Suppressor macrophage treated with lipopolysaccharide for 4 hours (primary cell): ENCODE results near the gene SPECC1.
"Not testable (repeated sequence)": the region's sequence is repeated elsewhere in the genome, so short reads cannot be mapped to it uniquely, and the experiment has no call there.

ENCODE experiments used
- DNase-seq: peaks from one replicate; pipeline ENCODE4 v3.0.0-alpha.2; 2020

SPECC1 gene

DNA sequence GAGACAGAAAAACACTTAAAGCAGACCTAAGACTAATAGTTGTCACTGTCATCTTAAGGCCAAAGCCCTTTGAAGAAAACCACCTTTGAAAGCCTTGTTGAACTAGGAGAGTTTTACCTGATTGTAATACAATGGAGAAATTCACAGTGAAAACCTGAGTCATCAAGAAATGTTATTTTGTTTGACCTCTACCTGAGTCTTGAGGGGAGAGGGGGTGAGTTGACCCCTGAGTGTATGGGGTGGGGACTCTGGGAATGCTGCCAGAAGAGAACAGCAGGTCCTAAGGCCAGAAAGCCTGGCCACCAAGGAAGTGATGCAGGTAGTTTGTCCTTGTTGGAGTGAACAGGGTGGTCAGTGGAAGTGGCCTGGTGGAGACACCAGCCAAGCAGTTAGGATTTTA is 204.3 kb downstream of the SPECC1 start:
- no peak for DNase-seq

GRCh38 chr17:20214794-20215193 is 205.6 kb downstream of the SPECC1 start:
- DNase-seq: no peak

DNA sequence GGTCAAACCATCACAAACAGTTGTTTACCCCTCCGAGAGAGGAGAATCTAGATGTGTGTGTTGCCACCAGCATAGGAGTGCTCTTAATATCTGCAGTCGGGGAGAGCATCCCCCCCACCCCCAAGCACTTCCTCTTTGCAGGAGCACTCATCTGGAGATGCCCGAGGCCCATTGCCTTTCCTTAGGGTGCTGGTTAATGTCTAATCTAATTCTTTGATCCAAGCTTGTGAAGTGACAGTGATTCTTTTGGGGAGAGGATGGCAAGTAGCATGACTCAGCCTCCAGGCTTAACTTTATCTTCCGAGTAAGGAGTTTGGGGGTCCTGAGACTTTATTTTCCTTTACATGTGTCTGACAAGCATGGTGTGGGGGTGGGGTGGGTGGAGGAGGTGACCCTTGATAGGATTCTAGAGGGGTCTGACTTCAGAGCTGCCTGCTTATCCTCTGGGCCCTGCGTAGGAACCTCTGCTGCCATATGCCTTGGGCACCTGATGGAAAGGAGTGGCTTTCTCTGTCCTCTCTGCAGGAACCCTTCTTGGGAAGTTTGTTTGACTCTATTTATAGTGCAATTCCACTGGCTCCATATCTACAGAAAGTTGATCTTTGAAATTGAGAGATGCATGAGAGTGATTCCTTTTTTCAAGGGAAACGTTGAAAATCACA is 207.1 kb downstream of the SPECC1 start:
- no peak for DNase-seq

DNA sequence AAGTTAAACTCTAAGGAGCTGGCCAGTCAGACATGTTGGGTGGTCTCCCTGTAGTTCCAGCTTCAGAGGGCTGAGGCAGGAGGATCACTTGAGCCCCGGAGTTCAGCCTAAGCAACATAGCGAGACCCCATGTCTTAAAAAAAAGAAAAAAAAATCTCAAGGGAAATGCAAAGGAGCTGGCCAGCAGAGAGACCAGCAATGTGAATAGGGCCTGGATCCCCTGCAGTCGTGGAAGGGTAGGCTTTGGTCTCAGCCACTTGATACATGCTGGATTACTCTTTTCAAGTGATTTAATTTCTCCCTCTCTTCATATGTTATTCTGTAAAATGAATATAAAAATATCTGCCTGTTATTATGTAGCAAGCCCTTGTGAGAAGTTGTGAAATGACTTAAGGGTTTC is 207.7 kb downstream of the SPECC1 start:
- DNase-seq: no peak

GRCh38 chr17:20217677-20218076 is 208.5 kb downstream of the SPECC1 start:
- DNase-seq: no peak

- no peak for DNase-seq
Observed at GRCh38 chr17:20218272-20218671, 209.1 kb downstream of the SPECC1 start.

- no peak for DNase-seq
Observed at GRCh38 chr17:20223808-20224328, 214.7 kb downstream of the SPECC1 start.

DNA sequence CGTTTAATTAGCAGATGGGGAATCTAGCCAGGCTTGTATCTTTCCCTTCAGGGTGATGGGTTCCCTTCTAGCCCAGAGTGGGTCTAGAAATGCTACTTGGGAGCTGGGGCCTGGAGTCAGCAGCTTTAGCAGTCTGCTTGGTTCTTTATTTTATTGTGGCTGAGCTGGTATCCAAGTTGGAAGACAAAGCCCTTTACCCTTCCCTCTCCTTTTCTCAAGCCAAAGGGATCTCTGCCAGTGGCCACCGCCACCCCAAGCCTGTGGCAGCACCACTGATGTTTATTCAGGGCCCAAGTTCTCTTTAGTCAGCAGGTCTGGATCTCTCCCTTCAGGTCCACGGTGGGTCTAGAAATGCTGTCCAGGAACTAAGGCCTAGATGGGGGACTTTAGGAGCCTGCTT is 215.2 kb downstream of the SPECC1 start:
- no peak for DNase-seq

DNA sequence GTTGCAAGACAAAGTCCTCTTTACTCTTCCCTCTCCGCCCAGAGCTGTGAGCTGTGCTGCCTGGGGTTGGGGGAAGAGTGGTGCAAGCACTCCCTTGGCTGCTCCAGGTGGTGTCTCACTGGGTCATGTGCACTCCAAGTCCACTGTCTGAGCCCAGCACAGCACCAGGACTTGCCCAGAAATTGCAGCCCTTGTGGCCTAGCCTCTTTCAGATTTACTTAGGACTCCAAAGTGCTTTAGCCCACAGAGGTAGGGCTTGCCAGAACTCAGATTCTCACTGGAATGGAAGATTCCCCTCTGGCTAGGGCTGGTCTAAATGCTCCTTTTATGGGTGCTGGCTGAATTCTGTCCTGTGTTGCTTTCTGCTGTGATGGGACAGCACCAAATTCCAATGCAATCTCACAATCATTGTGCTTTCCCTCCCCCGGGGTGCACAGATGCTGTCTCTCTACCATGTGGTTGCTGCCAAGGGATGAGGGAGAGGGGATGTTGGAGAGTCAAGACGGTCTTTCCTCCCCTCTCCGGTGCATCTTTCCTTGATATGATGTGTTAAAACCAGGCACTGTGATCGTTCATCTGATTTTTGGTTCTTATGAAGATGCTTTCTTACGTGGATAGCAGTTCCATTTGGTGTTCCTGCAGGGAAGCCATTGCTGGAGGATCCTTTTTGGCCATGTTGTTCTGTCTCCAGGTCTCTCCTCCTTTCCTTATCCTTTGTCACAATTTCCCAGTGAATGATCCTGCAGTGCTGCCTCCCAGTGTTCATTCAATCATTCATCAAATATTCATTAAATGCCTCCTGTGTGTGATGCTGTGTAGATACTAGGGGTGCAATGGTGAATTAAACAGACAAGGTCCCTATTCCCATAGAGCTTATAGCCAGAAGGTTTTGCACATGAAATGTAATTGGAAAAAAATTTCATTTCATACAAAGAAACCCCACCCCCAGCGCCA is 216.3 kb downstream of the SPECC1 start:
- DNase-seq: no peak

DNA sequence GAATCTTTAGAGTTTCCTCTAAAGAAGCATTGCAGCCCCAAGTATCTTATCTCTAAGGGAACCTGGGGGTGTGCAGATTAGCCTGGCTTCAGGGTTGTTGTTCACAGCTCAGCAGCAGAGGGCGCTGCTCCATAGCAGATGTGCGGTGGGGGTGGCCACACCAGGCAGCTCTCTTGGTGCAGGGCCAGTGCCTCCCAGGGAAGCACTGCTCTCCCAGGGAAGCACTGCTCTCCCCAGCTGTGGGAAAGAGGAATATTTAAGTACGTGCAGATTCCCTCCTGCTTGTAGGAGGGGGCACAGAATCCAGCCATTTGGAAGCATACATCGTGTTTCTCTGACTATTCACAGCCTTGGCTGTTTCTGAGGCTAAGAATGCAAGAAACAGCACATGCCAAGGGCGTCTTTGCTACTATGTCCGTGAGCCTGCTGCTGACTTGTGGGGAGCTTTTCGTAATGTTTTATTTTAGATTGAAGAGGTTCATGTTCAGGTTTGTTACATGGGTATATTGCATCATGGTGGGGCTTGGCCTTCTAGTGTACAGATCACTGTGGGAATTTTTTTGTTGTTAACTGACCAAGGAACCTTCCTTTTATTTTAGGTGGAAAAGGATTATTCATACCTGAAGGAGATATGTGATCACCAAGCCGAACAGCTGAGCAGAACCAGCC is 217.8 kb downstream of the SPECC1 start:
- DNase-seq: peak; percentile 80

DNA sequence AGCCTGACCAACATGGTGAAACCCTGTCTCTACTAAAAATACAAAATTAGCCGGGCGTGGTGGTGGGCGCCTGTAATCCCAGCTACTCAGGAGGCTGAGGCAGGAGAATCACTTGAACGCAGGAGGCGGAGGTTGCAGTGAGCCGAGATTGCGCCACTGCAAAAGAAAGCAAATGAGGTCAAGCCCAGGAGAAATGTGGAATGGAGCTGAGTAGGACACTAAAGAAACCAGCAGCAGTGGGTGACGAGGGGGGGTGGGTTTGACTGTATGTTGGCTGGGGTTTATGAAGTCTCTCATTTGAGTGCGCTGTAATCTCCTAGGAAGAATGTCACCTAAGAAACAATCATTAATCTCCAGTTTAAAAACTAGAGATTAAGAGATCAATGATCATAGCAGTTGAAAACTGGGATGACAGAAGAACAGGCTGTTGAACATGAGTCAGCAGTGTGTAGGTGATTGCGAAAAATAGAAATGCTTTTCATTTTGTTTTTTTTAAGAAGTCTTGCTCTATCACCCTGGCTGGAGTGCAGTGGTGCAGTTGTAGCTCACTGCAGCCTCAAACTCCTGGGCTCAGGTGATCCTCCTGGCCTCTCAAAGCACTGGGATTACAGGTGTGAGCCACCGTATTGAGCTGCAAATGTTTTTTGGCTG is 218.7 kb downstream of the SPECC1 start:
- peak; percentile 24 for DNase-seq

GRCh38 chr17:20228410-20228809 is 219.3 kb downstream of the SPECC1 start:
- no peak for DNase-seq

DNA sequence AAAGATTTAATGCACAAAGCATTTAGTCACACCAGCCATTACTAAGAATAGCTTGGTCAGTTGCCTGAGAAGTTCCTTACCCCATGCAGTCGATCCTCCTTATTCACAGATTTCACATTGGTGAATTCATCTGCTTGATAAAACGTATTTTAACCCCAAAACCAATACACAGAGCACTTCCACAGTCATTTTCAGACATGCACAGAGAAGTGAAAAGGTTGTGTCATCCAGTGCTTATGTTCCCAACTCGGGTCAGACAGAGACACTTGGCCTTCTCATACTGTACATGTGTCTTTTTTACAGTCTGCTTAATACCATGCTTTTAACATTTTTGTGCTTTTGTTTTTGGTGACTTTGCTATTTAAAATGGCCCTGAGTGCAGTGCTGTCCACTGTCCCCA is 219.7 kb downstream of the SPECC1 start:
- no peak for DNase-seq

- DNase-seq: no peak
Observed at GRCh38 chr17:20230924-20231323, 221.8 kb downstream of the SPECC1 start.

DNA sequence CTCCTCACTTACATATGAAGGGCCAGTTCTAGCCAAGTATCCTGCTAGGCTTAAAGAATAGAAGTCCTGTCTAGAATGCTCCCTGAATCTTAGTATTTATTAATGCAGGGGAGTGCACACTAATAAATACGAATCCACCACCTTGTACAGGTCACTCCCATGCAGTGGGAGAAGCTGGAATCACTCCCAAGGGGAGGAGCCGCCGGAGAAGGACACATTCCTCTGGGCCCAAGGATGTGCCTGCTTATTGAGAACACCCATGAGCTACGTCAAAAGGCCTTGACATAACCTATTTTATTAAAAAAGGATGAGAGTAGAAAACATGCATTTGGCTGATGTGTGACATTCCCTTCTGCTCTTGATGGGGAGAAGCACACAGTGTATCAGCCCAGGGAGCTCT is 223.5 kb downstream of the SPECC1 start:
- DNase-seq: no peak

GRCh38 chr17:20234276-20234675 is 225.1 kb downstream of the SPECC1 start:
- DNase-seq: no peak

DNA sequence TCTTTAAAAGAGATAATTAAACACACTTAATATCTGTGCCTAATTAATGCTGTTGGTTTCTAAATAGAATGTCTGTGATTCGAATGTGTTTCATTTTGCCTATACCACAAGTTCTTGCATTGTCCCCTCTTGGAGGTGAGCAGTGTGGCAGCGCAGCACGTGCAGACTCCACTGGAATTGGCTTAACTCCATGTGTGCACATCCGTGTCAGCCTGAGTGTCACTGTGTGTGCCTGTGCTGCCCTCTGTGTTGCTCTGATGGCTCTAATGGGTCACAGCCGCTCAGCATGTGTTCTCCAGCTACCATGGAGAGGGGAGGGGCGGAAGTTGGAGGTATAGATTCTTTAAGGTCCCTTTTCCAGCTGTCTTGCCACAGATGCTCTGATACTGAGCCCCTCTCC is 226.6 kb downstream of the SPECC1 start:
- no peak for DNase-seq

DNA sequence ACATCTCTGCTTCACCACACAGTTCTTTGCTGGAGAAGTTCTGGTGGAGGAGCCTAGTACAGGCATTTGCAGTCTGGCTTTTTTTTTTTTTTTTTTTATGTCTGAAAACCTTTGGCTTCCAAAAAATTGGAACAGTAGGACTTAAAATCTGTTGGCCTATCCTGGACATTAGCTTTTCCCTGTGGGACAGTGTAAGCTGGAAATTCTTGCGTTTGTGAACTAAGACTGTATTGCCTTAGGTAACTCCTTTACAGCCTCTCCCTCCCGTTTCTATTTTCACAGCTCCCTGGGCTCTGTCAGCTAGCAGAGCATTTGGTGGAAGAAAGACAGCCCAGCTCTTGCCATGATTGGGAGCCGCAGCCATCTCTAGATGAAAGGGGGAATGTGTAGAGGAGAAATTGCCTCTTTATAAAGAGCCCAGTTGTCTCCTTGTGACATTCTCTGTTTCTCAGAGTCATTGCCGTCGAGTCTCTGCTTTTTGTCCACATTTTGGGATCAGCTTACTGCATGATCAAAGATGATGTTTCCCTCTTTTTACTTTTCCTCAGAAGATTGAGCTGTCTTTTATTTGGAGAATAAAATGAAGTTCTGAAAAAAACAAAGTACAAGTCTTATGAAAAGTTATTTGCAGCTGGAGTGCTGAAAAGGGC is 227.5 kb downstream of the SPECC1 start:
- DNase-seq: no peak

- not testable (repeated sequence) for DNase-seq
Observed at GRCh38 chr17:20239776-20240175, 230.6 kb downstream of the SPECC1 start.

DNA sequence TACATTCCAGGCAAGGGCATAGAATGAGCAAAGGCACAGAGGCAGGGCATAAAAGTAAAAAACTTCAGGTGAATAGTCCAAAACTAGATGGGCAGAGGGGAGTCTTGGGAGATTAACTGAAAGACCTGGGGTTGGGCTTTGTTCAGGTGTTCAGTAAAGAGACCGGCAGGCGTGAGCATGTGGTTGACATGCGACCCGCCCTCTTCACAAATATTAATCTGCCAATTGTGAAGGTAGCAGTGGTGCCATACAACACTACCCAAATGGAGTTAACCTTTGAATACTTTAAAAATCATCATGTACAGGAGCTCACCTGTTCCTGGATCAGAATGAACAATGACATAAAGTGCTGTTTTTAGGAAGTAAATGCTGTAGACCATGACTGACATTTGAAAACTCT is 232.7 kb downstream of the SPECC1 start:
- DNase-seq: no peak

DNA sequence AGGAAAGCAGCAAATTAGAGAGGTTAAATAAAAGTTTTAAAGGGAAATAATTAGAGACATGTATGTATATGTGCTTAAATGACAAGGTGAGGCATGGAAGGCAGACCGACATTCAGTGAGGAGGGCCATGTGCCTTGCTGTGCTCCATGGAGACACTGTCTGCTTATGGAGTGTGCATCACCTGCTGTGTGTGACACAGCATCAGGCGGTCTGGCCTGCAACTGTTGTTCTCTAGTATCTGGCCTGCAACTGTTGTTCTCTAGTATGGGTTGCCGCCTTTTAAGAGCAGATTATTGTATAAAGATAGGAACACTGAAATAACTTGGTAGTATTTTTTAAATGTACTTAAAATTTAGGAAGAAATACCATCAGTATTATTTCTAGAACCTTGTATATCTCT is 233.1 kb downstream of the SPECC1 start:
- no peak for DNase-seq

DNA sequence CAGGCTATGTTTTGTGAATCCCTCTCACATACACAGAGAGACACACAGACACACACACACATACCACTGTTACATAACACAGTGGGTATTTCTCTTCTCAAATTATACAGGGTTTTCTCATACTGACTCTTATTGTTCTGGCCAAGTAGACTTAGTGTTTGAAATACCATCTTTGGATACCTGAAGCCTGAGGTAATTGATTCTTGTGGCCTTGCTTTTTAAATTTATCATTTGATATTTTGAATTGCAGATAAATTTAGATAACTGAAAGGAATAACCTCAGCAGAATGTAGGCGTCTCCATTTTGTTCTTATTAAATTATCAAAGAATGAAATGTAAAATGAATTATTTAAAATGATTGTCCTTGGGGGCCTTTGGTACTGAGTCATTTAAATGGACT is 234.4 kb downstream of the SPECC1 start:
- no peak for DNase-seq
